ENCODE results near the gene GPC3. TPM values are rescaled to one million over a fixed set of nuclear protein-coding genes. Genes with fewer than 3 reads are reported as not detected.

Gene GPC3
- total and polyA plus RNA-seq, 2 of the 4 experiments (the other 2 are of a cell fraction) = not detected

DNA sequence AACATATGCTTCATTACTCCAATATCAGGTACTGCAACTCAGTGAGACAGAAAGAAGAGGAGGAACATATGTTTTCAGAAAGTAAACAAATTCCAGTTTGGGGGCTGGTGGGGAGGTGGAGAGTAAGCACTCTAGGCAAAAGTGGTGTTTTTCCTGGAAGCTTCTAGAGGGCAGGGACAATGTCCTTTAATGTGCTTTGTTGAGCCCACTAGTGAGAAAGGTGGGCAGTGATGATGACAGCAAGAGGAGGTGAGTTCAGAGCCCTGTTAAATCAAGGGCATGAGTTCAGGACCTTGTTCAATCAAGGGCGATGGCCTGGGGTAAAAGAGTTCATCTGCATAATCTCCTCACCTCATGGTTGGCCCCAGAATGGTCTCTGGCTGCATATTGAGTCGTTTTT, 38.4 kb downstream of the GPC3 start:
- ChIA-PET CTCF (no interaction called here), POLR2A (ENCODE audit: unreplicated experiment) (no interaction called here)
- H2AK5ac ChIP-seq (ENCODE audit: low read depth, low read length) = no peak overlapping the region
- ATAC-seq (ENCODE audit: low read depth) (no peak), DNase-seq (no peak)
- H3K36me3 ChIP-seq (ENCODE audit: control insufficient read depth, insufficient read depth, low read length) = no peaks in the 10 kb centered on the region
- no peak overlapping the region for H3K4ac ChIP-seq (ENCODE audit: low read depth, low read length)
- TF ChIP-seq POLR2A (IDR thresholded peaks at IDR 0.05; ENCODE audit: low read depth, low read length) = no peak
- no peak for TF ChIP-seq CHD1 (IDR thresholded peaks at IDR 0.05; ENCODE audit: low read depth, low read length)
- TF ChIP-seq, protein P1, sequence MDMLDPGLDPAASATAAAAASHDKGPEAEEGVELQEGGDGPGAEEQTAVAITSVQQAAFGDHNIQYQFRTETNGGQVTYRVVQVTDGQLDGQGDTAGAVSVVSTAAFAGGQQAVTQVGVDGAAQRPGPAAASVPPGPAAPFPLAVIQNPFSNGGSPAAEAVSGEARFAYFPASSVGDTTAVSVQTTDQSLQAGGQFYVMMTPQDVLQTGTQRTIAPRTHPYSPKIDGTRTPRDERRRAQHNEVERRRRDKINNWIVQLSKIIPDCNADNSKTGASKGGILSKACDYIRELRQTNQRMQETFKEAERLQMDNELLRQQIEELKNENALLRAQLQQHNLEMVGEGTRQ (IDR thresholded peaks at IDR 0.05; ENCODE audit: low read depth, low read length) = no peak
- TF ChIP-seq CTCF (conservative IDR thresholded peaks at IDR 0.05; ENCODE audit: low read depth, low read length) = no peak
- TF ChIP-seq RCOR1 (IDR thresholded peaks at IDR 0.05; ENCODE audit: insufficient replicate concordance, low read length) = no peak
- TF ChIP-seq RFX5 (IDR thresholded peaks at IDR 0.05; ENCODE audit: low read depth, low read length) = no peak
- TF ChIP-seq MAZ (IDR thresholded peaks at IDR 0.05; ENCODE audit: borderline replicate concordance, low read depth, low read length) = no peak
- no peak for TF ChIP-seq FOS (IDR thresholded peaks at IDR 0.05; ENCODE audit: low read depth, low read length)
- TF ChIP-seq NFE2L2 (IDR thresholded peaks at IDR 0.05; ENCODE audit: low read depth, low read length) = no peak
- TF ChIP-seq, protein P2, sequence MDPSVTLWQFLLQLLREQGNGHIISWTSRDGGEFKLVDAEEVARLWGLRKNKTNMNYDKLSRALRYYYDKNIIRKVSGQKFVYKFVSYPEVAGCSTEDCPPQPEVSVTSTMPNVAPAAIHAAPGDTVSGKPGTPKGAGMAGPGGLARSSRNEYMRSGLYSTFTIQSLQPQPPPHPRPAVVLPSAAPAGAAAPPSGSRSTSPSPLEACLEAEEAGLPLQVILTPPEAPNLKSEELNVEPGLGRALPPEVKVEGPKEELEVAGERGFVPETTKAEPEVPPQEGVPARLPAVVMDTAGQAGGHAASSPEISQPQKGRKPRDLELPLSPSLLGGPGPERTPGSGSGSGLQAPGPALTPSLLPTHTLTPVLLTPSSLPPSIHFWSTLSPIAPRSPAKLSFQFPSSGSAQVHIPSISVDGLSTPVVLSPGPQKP (IDR thresholded peaks at IDR 0.05; ENCODE audit: borderline replicate concordance, low read depth, low read length) = no peak
- TF ChIP-seq CEBPB (IDR thresholded peaks at IDR 0.05; ENCODE audit: low read depth, low read length) = no peak
- no peak for TF ChIP-seq BHLHE40 (IDR thresholded peaks at IDR 0.05; ENCODE audit: low read depth, low read length)
- TF ChIP-seq MAFK (IDR thresholded peaks at IDR 0.05; ENCODE audit: low read depth, low read length) = no peak
- no peak for TF ChIP-seq SMC3 (IDR thresholded peaks at IDR 0.05; ENCODE audit: low read depth, low read length)
- TF ChIP-seq RAD21 (IDR thresholded peaks at IDR 0.05; ENCODE audit: low read length) = no peak
- TF ChIP-seq MXI1 (IDR thresholded peaks at IDR 0.05; ENCODE audit: borderline replicate concordance, low read depth, low read length) = no peak
- H2BK15ac ChIP-seq (ENCODE audit: low read depth, low read length) = no peak overlapping the region
- H3K14ac ChIP-seq (replicated peaks; ENCODE audit: low read depth, low read length) = no peak overlapping the region
- no peak overlapping the region for H2BK120ac ChIP-seq (ENCODE audit: low read depth, low read length)
- H4K5ac ChIP-seq (ENCODE audit: low read depth, low read length) = no peak overlapping the region
- H3K9me3 ChIP-seq (ENCODE audit: control insufficient read depth, insufficient read depth, low read length) = no peaks in the 10 kb centered on the region
- H3K18ac ChIP-seq (ENCODE audit: low read depth, low read length) = no peak overlapping the region
- H3K9ac ChIP-seq (ENCODE audit: low read depth, low read length) = no peak overlapping the region
- H4K8ac ChIP-seq (ENCODE audit: low read depth in 2 of 2, low read length in 2 of 2) = no peak overlapping the region
- H2AK9ac ChIP-seq (replicated peaks; ENCODE audit: low read depth, low read length, poor library complexity) = no peak overlapping the region
- H3K4me3 ChIP-seq (ENCODE audit: insufficient read depth, low read depth, low read length) = no peak overlapping the region
- in situ Hi-C loops (cut with MboI; ENCODE audit: low sequenced_read_pairs) = no loop called here
- H3K79me1 ChIP-seq (ENCODE audit: low read depth in 1 of 2, low read length in 2 of 2) = no peaks in the 10 kb centered on the region
- WGBS, 2 experiments (ENCODE audit: extremely low coverage in 2 of 2, insufficient read length in 1 of 2) = no CpG with 5 or more reads among the region's 2 CpGs
- H3K27me3 ChIP-seq (ENCODE audit: control insufficient read depth, insufficient read depth, low read length) = peaks cover 2% of the 10 kb centered on the region; the same call in 1 of the 2 replicates
- no peak overlapping the region for H4K91ac ChIP-seq (ENCODE audit: insufficient read depth, low read depth, low read length)
- H3K23ac ChIP-seq (ENCODE audit: low read depth, low read length) = no peak overlapping the region
- intact Hi-C loops (cut with micrococcal nuclease) = no loop called here
- H3K4me1 ChIP-seq (ENCODE audit: control insufficient read depth, insufficient read depth, low read length) = no peaks in the 10 kb centered on the region
- dilution Hi-C loops (cut with HindIII; ENCODE audit: low sequenced_read_pairs, unreplicated experiment) = no loop called here
- no peak overlapping the region for H3K4me2 ChIP-seq (ENCODE audit: low read depth, low read length)
- no peaks in the 10 kb centered on the region for H3K9me1 ChIP-seq (ENCODE audit: insufficient read depth, low read length)
- no peak overlapping the region for H2AFZ ChIP-seq (replicated peaks; ENCODE audit: low read length, poor library complexity)
- H3K27ac ChIP-seq (ENCODE audit: insufficient read depth, low read length) = no peak overlapping the region
- no peaks in the 10 kb centered on the region for H4K20me1 ChIP-seq (ENCODE audit: insufficient read depth, low read length)
- H2BK20ac ChIP-seq (ENCODE audit: low read depth, low read length) = no peak overlapping the region
- H2BK5ac ChIP-seq (ENCODE audit: low read depth, low read length, poor library complexity, severe bottlenecking) = no peak overlapping the region
- no TSS peak for BruUV-seq (replicated peaks)
- no peak overlapping the region for H3K56ac ChIP-seq (ENCODE audit: extremely low read depth, insufficient read depth, low read length)

Data from IMR-90 (cell line).